T-cell (primary cell): Measurements from ENCODE around the gene BRIP1. TPM values are rescaled to one million over a fixed set of nuclear protein-coding genes. Genes with fewer than 3 reads are reported as not detected.

Experiments
- ATAC-seq, 4 experiments: fragments of 200-7000 bp in 3 of 4; fragments of 150-1000 bp in 1 of 4; cut with Tn5 transposase; replicated peaks in 1 of 4; 1 replicate in 3 of 4; 2 replicates in 1 of 4; pipeline ENCODE4 v1.10.0; 2021; ENCODE audit warnings: moderate library complexity in 3 of 4, mild to moderate bottlenecking in 2 of 4, moderate number of reproducible peaks in 1 of 4
- CTCF ChIA-PET, 2 donors: fragments of 300-600 bp; sonication (Branson Sonifier 250); formaldehyde crosslinking; loops; one replicate each; lab custom pipeline; 2022; ENCODE audit warnings: antibody characterized with exemption in 2 of 2; lab: Charles Lee
- POLR2A ChIA-PET, 2 donors: fragments of 300-600 bp; sonication (Branson Sonifier 250); formaldehyde crosslinking; loops; one replicate each; lab custom pipeline; 2022; ENCODE audit warnings: antibody characterized with exemption in 2 of 2; lab: Charles Lee
- DNase-seq, 35 experiments: peaks; one replicate each; pipeline versions ENCODE4 v3.0.0 to v3.0.0-alpha.2; 2013 to 2023
- H3K27ac ChIP-seq: one replicate; pipeline ENCODE4 v1.5.1; 2013; ENCODE audit warnings: low read length
- H3K27me3 ChIP-seq, 2 experiments: replicated peaks in 1 of 2; 1 replicate in 1 of 2; 2 replicates in 1 of 2; pipeline versions ENCODE4 v1.6.1 to v1.7.0; 2013; ENCODE audit warnings: low read length in 1 of 2, mixed read lengths in 1 of 2; ENCODE audit not compliant: control insufficient read depth in 2 of 2, insufficient read depth in 2 of 2; ENCODE audit errors: extremely low read depth in 1 of 2
- H3K36me3 ChIP-seq, 2 donors: 1 replicate in 1 of 2; 2 replicates in 1 of 2; pipeline versions ENCODE4 v1.6.1 to v1.7.0; 2013; ENCODE audit warnings: low read length in 1 of 2; ENCODE audit not compliant: control insufficient read depth in 2 of 2, insufficient read depth in 1 of 2; ENCODE audit errors: extremely low read depth in 1 of 2
- H3K4me1 ChIP-seq, 2 experiments: 1 replicate in 1 of 2; 2 replicates in 1 of 2; pipeline versions ENCODE4 v1.6.1 to v1.7.0; 2013; ENCODE audit warnings: low read length in 2 of 2, mixed read lengths in 1 of 2; ENCODE audit not compliant: insufficient read depth in 2 of 2, control insufficient read depth in 1 of 2; ENCODE audit errors: extremely low read depth in 1 of 2
- H3K4me3 ChIP-seq, 2 donors: 1 replicate in 1 of 2; 2 replicates in 1 of 2; pipeline versions ENCODE4 v1.5.1 to v1.7.0; 2013; ENCODE audit warnings: mild to moderate bottlenecking in 2 of 2, low read length in 1 of 2, moderate library complexity in 1 of 2; ENCODE audit not compliant: control insufficient read depth in 1 of 2; ENCODE audit errors: extremely low read depth in 1 of 2
- H3K9me3 ChIP-seq: 2 replicates; pipeline ENCODE4 v1.7.0; 2013
- H3K27ac Mint-ChIP-seq, 2 donors: one replicate each; pipeline ENCODE4 v1.8.0; 2020 to 2021; ENCODE audit warnings: mild to moderate bottlenecking in 2 of 2, mixed read lengths in 2 of 2
- H3K27me3 Mint-ChIP-seq, 2 donors: one replicate each; pipeline ENCODE4 v1.8.0; 2021 to 2022; ENCODE audit warnings: mixed read lengths in 2 of 2
- H3K36me3 Mint-ChIP-seq: one replicate; pipeline ENCODE4 v1.8.0; 2021; ENCODE audit warnings: mixed read lengths
- H3K4me1 Mint-ChIP-seq, 3 donors: one replicate each; pipeline ENCODE4 v1.8.0; 2020 to 2022; ENCODE audit warnings: mixed read lengths in 3 of 3, mild to moderate bottlenecking in 1 of 3
- H3K4me3 Mint-ChIP-seq, 3 donors: one replicate each; pipeline ENCODE4 v1.8.0; 2020 to 2022; ENCODE audit warnings: mild to moderate bottlenecking in 3 of 3, mixed read lengths in 3 of 3, moderate library complexity in 3 of 3
- H3K9me3 Mint-ChIP-seq, 3 donors: one replicate each; pipeline ENCODE4 v1.8.0; 2020 to 2022; ENCODE audit warnings: mixed read lengths in 3 of 3
- WGBS: methylation state at CpG from one replicate; pipeline ENCODE4 v1.1.5; 2013; ENCODE audit warnings: missing lambda C conversion rate; ENCODE audit not compliant: insufficient coverage; 5-methylcytosine and 5-hydroxymethylcytosine counted together
- total RNA-seq, 35 experiments: library from RNA in 6 of 35; stranded (reverse) in 6 of 35; fragments of 120-200 nt in 1 of 35; gene quantifications; one replicate each; pipeline versions ENCODE4 v1.2.1 to v1.2.4 and lab custom pipeline; 2013 to 2026

BRIP1 gene
- total RNA-seq, 5 donors from 2014 or later (not counting 1 experiment from before 2014, with no cell fraction given), result 1.4 to 3.5 (median 1.7) TPM

DNA sequence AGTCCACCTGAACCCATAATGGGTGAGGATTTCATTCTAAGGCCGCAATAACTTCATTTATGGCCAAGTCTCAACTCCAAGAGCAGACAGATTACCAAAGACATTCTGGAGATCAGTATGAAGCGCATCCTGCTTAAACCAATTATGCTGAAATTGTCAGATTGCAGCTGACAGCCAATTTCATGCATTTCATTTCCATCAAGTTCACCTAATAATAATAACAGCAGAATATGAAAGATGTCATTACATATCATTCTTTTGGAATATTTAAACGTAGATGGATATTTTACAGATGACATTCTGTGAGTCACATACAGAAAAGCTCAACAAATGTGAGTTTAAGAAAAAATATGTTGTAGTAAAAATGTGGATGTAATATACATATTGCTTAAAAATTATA lies 217.4 kb downstream of the BRIP1 start:
- H3K27ac Mint-ChIP-seq, result no peak overlapping the region
- peaks cover 6% of the 10 kb centered on the region for H3K36me3 Mint-ChIP-seq
- peaks cover 16 to 21% of the 10 kb centered on the region in 2 donors for H3K27me3 Mint-ChIP-seq
- H3K4me3 Mint-ChIP-seq, result no peak overlapping the region
- H3K4me1 Mint-ChIP-seq, result no peaks in the 10 kb centered on the region
- no peak overlapping the region for H3K4me3 ChIP-seq
- no peaks in the 10 kb centered on the region for H3K36me3 ChIP-seq
- peaks cover 0 to 6% of the 10 kb centered on the region in 2 experiments for H3K27me3 ChIP-seq
- no peaks in the 10 kb centered on the region for H3K4me1 ChIP-seq
- no peak overlapping the region for H3K27ac ChIP-seq
- ATAC-seq, result no peak
- ChIA-PET POLR2A (no interaction called here), CTCF (interaction anchor here in 1 of 2 donors (0.9 kb wide), 1 partner anchor 11 kb away, joined by 3 read pairs; no protein-coding TSS in a partner anchor)
- H3K9me3 Mint-ChIP-seq, result peaks cover 4 to 8% (median 5%) of the 10 kb centered on the region in 3 donors
- no peak for DNase-seq
- H3K9me3 ChIP-seq, result peaks cover 3% of the 10 kb centered on the region
- 80% methylated on average over 1 of the region's 3 CpGs for WGBS

DNA sequence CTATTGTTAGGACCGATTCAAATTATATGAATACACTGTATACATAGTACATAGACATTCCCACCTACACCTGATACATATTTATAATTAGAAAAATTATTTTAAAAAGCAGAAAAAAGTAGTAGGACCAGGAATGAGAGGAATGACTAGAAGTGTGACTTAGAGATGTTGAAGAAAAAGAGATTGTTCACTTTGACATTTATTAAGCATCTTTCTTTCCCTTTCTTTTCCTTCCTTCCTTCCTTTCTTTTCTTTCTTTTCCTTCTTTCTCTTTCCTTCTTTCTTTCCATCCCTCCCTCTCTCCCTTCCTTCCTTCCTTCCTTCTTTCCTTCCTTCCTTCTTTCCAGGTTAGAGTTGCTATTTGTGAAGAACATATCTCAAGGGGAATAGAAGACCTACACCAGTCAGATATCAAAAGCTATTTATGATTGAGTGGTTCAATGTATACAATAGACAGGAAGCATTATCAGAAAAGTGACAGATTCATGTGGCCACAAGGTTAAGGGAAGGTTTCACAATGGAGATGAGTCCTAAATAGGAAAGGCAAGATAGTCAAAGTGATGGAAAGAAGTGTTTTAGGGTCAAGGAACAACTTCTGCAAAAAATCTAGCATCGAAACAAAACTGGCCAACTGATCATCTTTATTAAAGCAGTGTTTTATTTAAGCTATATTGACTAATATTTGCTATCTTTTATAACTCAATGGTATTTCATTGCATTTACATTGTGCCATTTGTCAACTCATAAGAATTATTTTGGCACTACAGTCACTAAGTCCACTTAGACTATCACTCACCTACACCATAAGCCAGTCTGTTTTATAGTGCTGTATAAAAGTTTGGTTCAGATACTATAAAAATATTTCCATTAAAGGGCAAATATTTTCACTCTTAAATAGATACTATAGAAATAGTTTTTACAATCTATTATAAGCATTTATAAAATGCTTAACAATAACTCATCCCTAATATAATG lies 218.2 kb downstream of the BRIP1 start:
- no peak overlapping the region for H3K4me3 Mint-ChIP-seq
- H3K9me3 ChIP-seq, result no peaks in the 10 kb centered on the region
- H3K4me1 Mint-ChIP-seq, result no peaks in the 10 kb centered on the region
- no peak overlapping the region for H3K4me3 ChIP-seq
- H3K4me1 ChIP-seq, result no peaks in the 10 kb centered on the region
- H3K9me3 Mint-ChIP-seq, result peaks cover 0 to 4% (median 0%) of the 10 kb centered on the region in 3 donors
- no peak for DNase-seq
- POLR2A ChIA-PET, result no interaction called here
- peaks cover 13 to 21% of the 10 kb centered on the region in 2 donors for H3K27me3 Mint-ChIP-seq
- ATAC-seq, result no peak
- no peak overlapping the region for H3K27ac Mint-ChIP-seq
- H3K36me3 Mint-ChIP-seq, result peaks cover 4% of the 10 kb centered on the region
- H3K36me3 ChIP-seq, result no peaks in the 10 kb centered on the region
- no peak overlapping the region for H3K27ac ChIP-seq
- WGBS, result no CpG with 5 or more reads among the region's 2 CpGs
- peaks cover 0 to 6% of the 10 kb centered on the region in 2 experiments for H3K27me3 ChIP-seq
- CTCF ChIA-PET, result no interaction called here

DNA sequence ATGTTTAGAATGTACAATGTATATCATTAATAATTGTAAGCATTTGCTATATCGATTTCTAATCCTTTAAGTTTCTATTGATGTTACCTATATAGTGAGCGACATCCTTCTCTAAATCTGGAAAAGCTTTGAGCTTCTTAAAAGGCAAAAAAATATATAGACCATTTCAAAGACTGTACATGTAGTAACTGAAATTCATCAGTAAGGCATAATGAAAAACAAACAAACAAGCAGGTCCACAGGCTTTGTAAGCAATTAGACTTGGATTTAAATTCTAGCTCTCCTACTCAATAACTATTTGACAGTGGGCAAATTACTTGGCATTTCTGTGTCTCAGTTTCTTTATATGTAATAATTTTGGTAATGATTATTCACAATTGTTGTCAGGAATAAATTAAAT lies 220.6 kb downstream of the BRIP1 start:
- ChIA-PET CTCF (no interaction called here), POLR2A (no interaction called here)
- Mint-ChIP-seq H3K4me1 (no peaks in the 10 kb centered on the region), H3K36me3 (no peaks in the 10 kb centered on the region), H3K9me3 (no peaks in the 10 kb centered on the region), H3K27ac (no peak overlapping the region), H3K27me3 (peaks cover 25 to 27% of the 10 kb centered on the region in 2 donors), H3K4me3 (no peak overlapping the region)
- no CpG with 5 or more reads among the region's 2 CpGs for WGBS
- Histone ChIP-seq H3K4me1 (no peaks in the 10 kb centered on the region), H3K4me3 (no peak overlapping the region), H3K27ac (no peak overlapping the region), H3K36me3 (no peaks in the 10 kb centered on the region), H3K9me3 (no peaks in the 10 kb centered on the region), H3K27me3 (peaks cover 0 to 6% of the 10 kb centered on the region in 2 experiments)
- no peak for ATAC-seq
- DNase-seq, result no peak

DNA sequence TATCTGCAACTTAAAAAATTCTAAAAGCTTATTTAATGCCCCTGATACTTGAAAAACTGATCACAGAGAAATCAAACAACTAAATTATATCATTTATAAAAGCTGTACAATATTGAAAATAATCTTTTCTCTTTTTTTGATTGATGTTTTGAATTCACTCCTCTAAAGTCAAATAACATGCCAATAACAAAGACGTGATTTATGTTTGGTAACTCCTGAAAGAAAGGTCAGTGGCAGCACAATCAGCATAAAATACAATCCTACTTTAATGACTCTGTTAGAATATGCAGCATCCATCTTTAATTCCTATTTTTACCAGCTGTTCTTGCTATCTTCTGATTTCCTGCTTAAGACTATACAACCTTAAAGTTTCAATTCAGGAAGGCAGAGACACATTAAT lies 221.6 kb downstream of the BRIP1 start:
- Histone ChIP-seq H3K4me1 (no peaks in the 10 kb centered on the region), H3K27ac (no peak overlapping the region), H3K27me3 (peaks cover 0 to 10% of the 10 kb centered on the region in 2 experiments), H3K36me3 (no peaks in the 10 kb centered on the region), H3K9me3 (no peaks in the 10 kb centered on the region), H3K4me3 (no peak overlapping the region)
- ATAC-seq (no peak), DNase-seq (no peak)
- H3K4me3 Mint-ChIP-seq, result no peak overlapping the region
- H3K27me3 Mint-ChIP-seq, result peaks cover 31 to 33% of the 10 kb centered on the region in 2 donors
- H3K36me3 Mint-ChIP-seq, result no peaks in the 10 kb centered on the region
- no peak overlapping the region for H3K27ac Mint-ChIP-seq
- ChIA-PET CTCF (no interaction called here), POLR2A (no interaction called here)
- no peaks in the 10 kb centered on the region for H3K9me3 Mint-ChIP-seq
- WGBS, result 100% methylated on average over 1 of the region's 1 CpG
- no peaks in the 10 kb centered on the region for H3K4me1 Mint-ChIP-seq

DNA sequence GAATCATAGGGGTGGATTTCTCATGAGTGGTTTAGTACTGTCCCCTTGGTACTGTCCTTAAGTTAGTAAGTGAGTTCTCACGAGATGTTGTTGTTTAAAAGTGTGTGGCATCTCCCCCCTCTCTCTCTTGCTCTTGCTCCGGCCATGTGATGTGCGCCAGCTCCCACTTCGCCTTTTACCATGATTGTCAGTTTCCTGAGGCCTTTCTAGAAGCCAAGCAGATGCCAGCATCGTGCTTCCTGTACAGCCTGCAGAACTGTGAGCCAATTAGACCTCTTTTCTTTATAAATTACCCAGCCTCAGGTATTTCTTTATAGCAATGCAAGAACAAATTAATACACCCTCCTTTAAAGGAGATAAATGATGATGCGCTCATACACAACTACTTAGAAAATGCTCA lies 222.2 kb downstream of the BRIP1 start:
- Histone ChIP-seq H3K4me1 (no peaks in the 10 kb centered on the region), H3K4me3 (no peak overlapping the region), H3K27ac (no peak overlapping the region), H3K27me3 (peaks cover 0 to 10% of the 10 kb centered on the region in 2 experiments), H3K36me3 (no peaks in the 10 kb centered on the region), H3K9me3 (no peaks in the 10 kb centered on the region)
- Mint-ChIP-seq H3K36me3 (no peaks in the 10 kb centered on the region), H3K4me1 (no peaks in the 10 kb centered on the region), H3K9me3 (no peaks in the 10 kb centered on the region), H3K27ac (no peak overlapping the region), H3K27me3 (peaks cover 34 to 36% of the 10 kb centered on the region in 2 donors), H3K4me3 (no peak overlapping the region)
- CTCF ChIA-PET, result no interaction called here
- no peak for ATAC-seq
- no peak for DNase-seq
- WGBS, result 90% methylated on average over 4 of the region's 6 CpGs
- POLR2A ChIA-PET, result no interaction called here

- H3K36me3 Mint-ChIP-seq, result no peaks in the 10 kb centered on the region
- Histone ChIP-seq H3K27me3 (peaks cover 0 to 10% of the 10 kb centered on the region in 2 experiments), H3K36me3 (no peaks in the 10 kb centered on the region), H3K27ac (no peak overlapping the region), H3K4me1 (no peaks in the 10 kb centered on the region), H3K4me3 (no peak overlapping the region), H3K9me3 (no peaks in the 10 kb centered on the region)
- no peak for ATAC-seq
- H3K27ac Mint-ChIP-seq, result no peak overlapping the region
- ChIA-PET POLR2A (no interaction called here), CTCF (no interaction called here)
- peaks cover 0 to 8% (median 4%) of the 10 kb centered on the region in 3 donors for H3K9me3 Mint-ChIP-seq
- H3K4me3 Mint-ChIP-seq, result no peak overlapping the region
- no peak for DNase-seq
- H3K4me1 Mint-ChIP-seq, result no peaks in the 10 kb centered on the region
- peaks cover 39 to 42% of the 10 kb centered on the region in 2 donors for H3K27me3 Mint-ChIP-seq
- no CpG with 5 or more reads among the region's 1 CpG for WGBS
Measured at GRCh38 chr17:61639818-61640217, 223.5 kb downstream of the BRIP1 start.
